HepG2 (cell line): ENCODE measurements around the gene ADAMTS13. TPM values are rescaled to one million over a fixed set of nuclear protein-coding genes. Genes with fewer than 3 reads are reported as not detected.
A peak's percentile ranks its signal among the peaks of the same experiment; 100 is the strongest.

Experiments used
- ATAC-seq: fragments of 200-7000 bp; cut with Tn5 transposase; 3 replicates; pipeline ENCODE4 v1.9.1; 2020; ENCODE audit warnings: mild to moderate bottlenecking, moderate library complexity
- BruUV-seq: library from RNA; stranded (reverse); fragments of 400-500 nt; replicated peaks from 2 replicates; lab custom pipeline; 2021; lab: Mats Ljungman, UMichigan
- CTCF ChIA-PET: fragments of 300-600 bp; formaldehyde crosslinking; extraction: SDS; loops from one replicate; lab custom pipeline; 2021; ENCODE audit warnings: low total read pairs, inconsistent platforms, low intra/inter-chr PET ratio; lab: Yijun Ruan, JAX
- POLR2A ChIA-PET: fragments of 350-600 bp; sonication (Branson Sonifier 250); formaldehyde crosslinking; loops from one replicate; lab custom pipeline; 2020; ENCODE audit warnings: antibody characterized with exemption, inconsistent platforms; lab: Yijun Ruan, JAX
- DNase-seq: peaks from one replicate; pipeline ENCODE4 v3.0.0-alpha.2; 2015; ENCODE audit warnings: low spot score
- FAIRE-seq: peaks from 3 replicates; lab custom pipeline; 2011; peaks lifted over from hg19 to GRCh38; lab: Jason Lieb, UNC
- H2AFZ ChIP-seq: one replicate; pipeline ENCODE4 v1.6.1; 2011; ENCODE audit warnings: low read length, inconsistent platforms
- H3K27ac ChIP-seq: fragments of 300-600 bp; 3 replicates; pipeline ENCODE4 v1.8.0; 2011; ENCODE audit warnings: mixed run types, mild to moderate bottlenecking, mixed read lengths, low read length, inconsistent platforms; ENCODE audit not compliant: insufficient read depth; ENCODE audit errors: extremely low read length
- H3K27me3 ChIP-seq, 2 experiments: fragments of 200-600 bp in 1 of 2; 2 replicates in 1 of 2; 3 replicates in 1 of 2; pipeline versions ENCODE4 v1.6.0 to v1.8.0; 2011; ENCODE audit warnings: low read length in 2 of 2, mild to moderate bottlenecking in 2 of 2, moderate library complexity in 2 of 2, inconsistent platforms in 1 of 2; ENCODE audit not compliant: insufficient read depth in 2 of 2, control insufficient read depth in 1 of 2
- H3K36me3 ChIP-seq, 2 experiments: fragments of 200-600 bp in 1 of 2; replicated peaks in 1 of 2; 2 replicates in 1 of 2; 3 replicates in 1 of 2; pipeline versions ENCODE4 v1.5.1 to v1.8.0; 2011; ENCODE audit warnings: low read length in 2 of 2, inconsistent platforms in 1 of 2; ENCODE audit not compliant: insufficient read depth in 2 of 2, control insufficient read depth in 1 of 2
- H3K4me1 ChIP-seq: 2 replicates; pipeline ENCODE4 v1.5.1; 2012; ENCODE audit warnings: low read length, inconsistent platforms; ENCODE audit not compliant: insufficient read depth
- H3K4me2 ChIP-seq: 2 replicates; pipeline ENCODE4 v1.6.0; 2011; ENCODE audit warnings: low read depth, low read length, inconsistent platforms
- H3K4me3 ChIP-seq, 3 experiments: fragments of 200-600 bp in 1 of 3; sonication (generic), shearing (Covaris generic) in 1 of 3; replicated peaks in 1 of 3; 2 replicates each; pipeline ENCODE4 v1.5.1; 2011 to 2016; ENCODE audit warnings: low read length in 3 of 3, inconsistent platforms in 2 of 3, low read depth in 2 of 3, mild to moderate bottlenecking in 2 of 3, control low read depth in 1 of 3, mixed read lengths in 1 of 3; ENCODE audit not compliant: insufficient read depth in 1 of 3
- H3K79me2 ChIP-seq: one replicate; pipeline ENCODE4 v1.6.1; 2011; ENCODE audit warnings: low read length, inconsistent platforms; ENCODE audit not compliant: insufficient read depth
- H3K9ac ChIP-seq: 2 replicates; pipeline ENCODE4 v1.6.0; 2011; ENCODE audit warnings: mild to moderate bottlenecking, low read depth, low read length, inconsistent platforms; ENCODE audit not compliant: insufficient read depth
- H3K9me3 ChIP-seq: 2 replicates; pipeline ENCODE4 v1.5.1; 2012; ENCODE audit warnings: mild to moderate bottlenecking, low read length
- H4K20me1 ChIP-seq: 2 replicates; pipeline ENCODE4 v1.6.0; 2011; ENCODE audit warnings: inconsistent platforms, mild to moderate bottlenecking, low read length, moderate library complexity; ENCODE audit not compliant: insufficient read depth
- CENPT ChIP-seq: sonication (generic); formaldehyde crosslinking; IDR thresholded peaks from 2 replicates; pipeline ENCODE4 v1.8.0; 2022; ENCODE audit warnings: low read depth, mild to moderate bottlenecking, moderate library complexity, missing genetic modification reagents
- GABPA ChIP-seq, 2 experiments: IDR thresholded peaks; 2 replicates each; pipeline ENCODE4 v1.6.1; 2011 to 2016; ENCODE audit warnings: low read depth in 2 of 2, low read length in 1 of 2, missing biosample characterization in 1 of 2, missing genetic modification characterization in 1 of 2
- MBNL3 ChIP-seq: fragments of 250-450 bp; sonication (Bioruptor Pico); conservative IDR thresholded peaks from 2 replicates; pipeline ENCODE4 v1.8.0; 2022; ENCODE audit warnings: mild to moderate bottlenecking, inconsistent platforms
- SOX5 ChIP-seq: IDR thresholded peaks from 2 replicates; pipeline ENCODE4 v1.6.1; 2016; ENCODE audit warnings: borderline replicate concordance
- SP1 ChIP-seq, 2 experiments: fragments of 450-650 bp in 1 of 2; sonication (generic) in 1 of 2; formaldehyde crosslinking in 1 of 2; IDR thresholded peaks; 2 replicates each; pipeline versions ENCODE4 v1.4.0 to v1.6.1; 2016 to 2020; ENCODE audit warnings: missing genetic modification reagents in 1 of 2
- WGBS: methylation state at CpG from one replicate; pipeline ENCODE4 v1.1.6; 2017; ENCODE audit warnings: low lambda C conversion rate; 5-methylcytosine and 5-hydroxymethylcytosine counted together
- in situ Hi-C: cut with HindIII; loops from 2 replicates; pipeline ENCODE4 v1.10.0; 2017; ENCODE audit warnings: low pct_unique_long_range_greater_than_20kb; ENCODE audit not compliant: extremely low pct_ligation_motif_present
- intact Hi-C: fragments of 100-400 bp; cut with micrococcal nuclease; formaldehyde crosslinking; loops from one replicate; pipeline ENCODE4 v1.10.0; 2022; ENCODE audit not compliant: unreplicated experiment
- polyA plus RNA-seq, 8 experiments: library from polyadenylated mRNA; depleted of rRNA in 3 of 8; stranded (reverse) in 7 of 8; unstranded in 1 of 8; fragments of >200 nt; fragmentation: Illumina TruSeq in 4 of 8; extraction: Trizol in 4 of 8; gene quantifications; 2 replicates each; pipeline versions ENCODE4 v1.2.1 to v1.2.3, GENCODE V29; 2011 to 2016; ENCODE audit warnings: low read depth in 4 of 8, missing spikeins in 1 of 8, mixed read lengths in 1 of 8; ENCODE audit not compliant: insufficient read depth in 1 of 8
- total RNA-seq, 5 experiments: library from RNA; depleted of rRNA; stranded (reverse); fragments of >200 nt; fragmentation: Illumina TruSeq; extraction: Trizol; gene quantifications; 2 replicates each; pipeline ENCODE4 v1.2.3, GENCODE V29; 2016; ENCODE audit warnings: low read depth in 1 of 5
- TF ChIP-seq, protein P1 (sequence below), 2 experiments: sonication (generic) in 1 of 2; formaldehyde crosslinking in 1 of 2; IDR thresholded peaks; 2 replicates each; pipeline versions ENCODE4 v1.5.1 to v1.6.1; 2011 to 2020; ENCODE audit warnings: borderline replicate concordance in 1 of 2, low read depth in 1 of 2, low read length in 1 of 2, mild to moderate bottlenecking in 1 of 2, missing genetic modification reagents in 1 of 2, moderate library complexity in 1 of 2
- TF ChIP-seq, protein P2 (sequence below): sonication (generic); formaldehyde crosslinking; IDR thresholded peaks from 2 replicates; pipeline ENCODE4 v1.4.0; 2020; ENCODE audit warnings: missing genetic modification reagents, mild to moderate bottlenecking, borderline replicate concordance
- TF ChIP-seq, protein P3 (sequence below): sonication (generic); formaldehyde crosslinking; IDR thresholded peaks from 2 replicates; pipeline ENCODE4 v1.4.0; 2020; ENCODE audit warnings: missing genetic modification reagents, borderline replicate concordance
- TF ChIP-seq, protein P4 (sequence below): sonication (generic); formaldehyde crosslinking; IDR thresholded peaks from 2 replicates; pipeline ENCODE4 v1.5.1; 2020; ENCODE audit warnings: missing genetic modification reagents, mild to moderate bottlenecking, borderline replicate concordance
- TF ChIP-seq, protein P5 (sequence below): sonication (generic); formaldehyde crosslinking; IDR thresholded peaks from 2 replicates; pipeline ENCODE4 v1.5.1; 2020; ENCODE audit warnings: mild to moderate bottlenecking, moderate library complexity, missing genetic modification reagents

Gene ADAMTS13
- total and polyA plus RNA-seq, 2 of the 13 experiments (the other 11 are each of a cell fraction or from before 2014, with no cell fraction given), result 0.91 to 4.5 TPM

DNA sequence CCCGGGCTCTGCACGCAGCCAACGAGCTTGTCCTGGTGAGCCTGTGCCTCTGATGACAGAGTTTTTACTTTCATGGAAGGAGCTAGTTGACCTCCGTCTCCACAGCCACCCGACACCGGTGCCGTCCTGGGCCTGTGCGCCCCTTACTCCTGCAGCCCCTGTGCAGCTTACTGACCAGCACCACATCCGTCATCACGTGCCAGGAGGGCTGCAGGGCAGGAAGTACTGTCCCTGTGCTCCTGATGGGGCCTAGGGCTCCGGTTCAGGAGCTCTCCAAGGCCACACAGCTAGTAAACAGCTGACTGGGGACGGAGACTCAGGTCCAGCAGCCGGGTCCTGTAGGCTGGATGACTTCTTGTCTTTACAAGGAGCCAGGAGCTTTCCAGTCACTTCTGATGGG, 35.8 kb upstream of the ADAMTS13 start:
- H3K27ac ChIP-seq, result peak overlapping the region; percentile 7
- in situ Hi-C loops, result no loop called here
- BruUV-seq, result no TSS peak
- peak overlapping the region in 1 of 3 experiments; percentile 26; a peak in 1 of 6 replicates for H3K4me3 ChIP-seq
- no peak overlapping the region for H3K9ac ChIP-seq
- ChIA-PET POLR2A (interaction anchor here (0.8 to 3.7 kb wide), 7 partner anchors 8 to 73 kb away, joined by 3 to 18 read pairs (median 5); partner anchors contain the start of genes CACFD1, MED22, RPL7A and STKLD1), CTCF (no interaction called here)
- FAIRE-seq, result no peak
- H3K9me3 ChIP-seq, result peaks cover 10% of the 10 kb centered on the region; the same call in 1 of the 2 replicates
- no peaks in the 10 kb centered on the region for H3K79me2 ChIP-seq
- no peak overlapping the region for H2AFZ ChIP-seq
- no peaks in the 10 kb centered on the region for H3K36me3 ChIP-seq
- peak overlapping the region; percentile 62 for H3K4me2 ChIP-seq
- DNase-seq, result peak; percentile 43
- ATAC-seq, result peak; percentile 67
- intact Hi-C loops, result no loop called here
- WGBS, result 4% methylated on average over 3 of the region's 13 CpGs
- no peaks in the 10 kb centered on the region for H4K20me1 ChIP-seq
- peaks cover 75% of the 10 kb centered on the region for H3K4me1 ChIP-seq
- H3K27me3 ChIP-seq, result no peaks in the 10 kb centered on the region
- TF ChIP-seq, protein P1, sequence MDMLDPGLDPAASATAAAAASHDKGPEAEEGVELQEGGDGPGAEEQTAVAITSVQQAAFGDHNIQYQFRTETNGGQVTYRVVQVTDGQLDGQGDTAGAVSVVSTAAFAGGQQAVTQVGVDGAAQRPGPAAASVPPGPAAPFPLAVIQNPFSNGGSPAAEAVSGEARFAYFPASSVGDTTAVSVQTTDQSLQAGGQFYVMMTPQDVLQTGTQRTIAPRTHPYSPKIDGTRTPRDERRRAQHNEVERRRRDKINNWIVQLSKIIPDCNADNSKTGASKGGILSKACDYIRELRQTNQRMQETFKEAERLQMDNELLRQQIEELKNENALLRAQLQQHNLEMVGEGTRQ (IDR thresholded peaks at IDR 0.05; ENCODE audit: low read depth, low read length), result 0 out of 2 replicates have a peak, but pooled peaks have one; percentile 11
- TF ChIP-seq, protein P1 (CRISPR knock-in tag; IDR thresholded peaks at IDR 0.05; ENCODE audit: borderline replicate concordance), result peak; percentile 64; the same call in 1 of the 2 replicates
- TF ChIP-seq, protein P2, sequence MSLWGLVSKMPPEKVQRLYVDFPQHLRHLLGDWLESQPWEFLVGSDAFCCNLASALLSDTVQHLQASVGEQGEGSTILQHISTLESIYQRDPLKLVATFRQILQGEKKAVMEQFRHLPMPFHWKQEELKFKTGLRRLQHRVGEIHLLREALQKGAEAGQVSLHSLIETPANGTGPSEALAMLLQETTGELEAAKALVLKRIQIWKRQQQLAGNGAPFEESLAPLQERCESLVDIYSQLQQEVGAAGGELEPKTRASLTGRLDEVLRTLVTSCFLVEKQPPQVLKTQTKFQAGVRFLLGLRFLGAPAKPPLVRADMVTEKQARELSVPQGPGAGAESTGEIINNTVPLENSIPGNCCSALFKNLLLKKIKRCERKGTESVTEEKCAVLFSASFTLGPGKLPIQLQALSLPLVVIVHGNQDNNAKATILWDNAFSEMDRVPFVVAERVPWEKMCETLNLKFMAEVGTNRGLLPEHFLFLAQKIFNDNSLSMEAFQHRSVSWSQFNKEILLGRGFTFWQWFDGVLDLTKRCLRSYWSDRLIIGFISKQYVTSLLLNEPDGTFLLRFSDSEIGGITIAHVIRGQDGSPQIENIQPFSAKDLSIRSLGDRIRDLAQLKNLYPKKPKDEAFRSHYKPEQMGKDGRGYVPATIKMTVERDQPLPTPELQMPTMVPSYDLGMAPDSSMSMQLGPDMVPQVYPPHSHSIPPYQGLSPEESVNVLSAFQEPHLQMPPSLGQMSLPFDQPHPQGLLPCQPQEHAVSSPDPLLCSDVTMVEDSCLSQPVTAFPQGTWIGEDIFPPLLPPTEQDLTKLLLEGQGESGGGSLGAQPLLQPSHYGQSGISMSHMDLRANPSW (CRISPR knock-in tag), result no peak
- no peak for TF ChIP-seq CENPT (CRISPR knock-in tag)
- no peak for TF ChIP-seq SP1 (IDR thresholded peaks at IDR 0.05)
- no peak for TF ChIP-seq SP1 (CRISPR knock-in tag; IDR thresholded peaks at IDR 0.05)
- TF ChIP-seq, protein P3, sequence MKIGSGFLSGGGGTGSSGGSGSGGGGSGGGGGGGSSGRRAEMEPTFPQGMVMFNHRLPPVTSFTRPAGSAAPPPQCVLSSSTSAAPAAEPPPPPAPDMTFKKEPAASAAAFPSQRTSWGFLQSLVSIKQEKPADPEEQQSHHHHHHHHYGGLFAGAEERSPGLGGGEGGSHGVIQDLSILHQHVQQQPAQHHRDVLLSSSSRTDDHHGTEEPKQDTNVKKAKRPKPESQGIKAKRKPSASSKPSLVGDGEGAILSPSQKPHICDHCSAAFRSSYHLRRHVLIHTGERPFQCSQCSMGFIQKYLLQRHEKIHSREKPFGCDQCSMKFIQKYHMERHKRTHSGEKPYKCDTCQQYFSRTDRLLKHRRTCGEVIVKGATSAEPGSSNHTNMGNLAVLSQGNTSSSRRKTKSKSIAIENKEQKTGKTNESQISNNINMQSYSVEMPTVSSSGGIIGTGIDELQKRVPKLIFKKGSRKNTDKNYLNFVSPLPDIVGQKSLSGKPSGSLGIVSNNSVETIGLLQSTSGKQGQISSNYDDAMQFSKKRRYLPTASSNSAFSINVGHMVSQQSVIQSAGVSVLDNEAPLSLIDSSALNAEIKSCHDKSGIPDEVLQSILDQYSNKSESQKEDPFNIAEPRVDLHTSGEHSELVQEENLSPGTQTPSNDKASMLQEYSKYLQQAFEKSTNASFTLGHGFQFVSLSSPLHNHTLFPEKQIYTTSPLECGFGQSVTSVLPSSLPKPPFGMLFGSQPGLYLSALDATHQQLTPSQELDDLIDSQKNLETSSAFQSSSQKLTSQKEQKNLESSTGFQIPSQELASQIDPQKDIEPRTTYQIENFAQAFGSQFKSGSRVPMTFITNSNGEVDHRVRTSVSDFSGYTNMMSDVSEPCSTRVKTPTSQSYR (CRISPR knock-in tag), result no peak
- TF ChIP-seq, protein P4, sequence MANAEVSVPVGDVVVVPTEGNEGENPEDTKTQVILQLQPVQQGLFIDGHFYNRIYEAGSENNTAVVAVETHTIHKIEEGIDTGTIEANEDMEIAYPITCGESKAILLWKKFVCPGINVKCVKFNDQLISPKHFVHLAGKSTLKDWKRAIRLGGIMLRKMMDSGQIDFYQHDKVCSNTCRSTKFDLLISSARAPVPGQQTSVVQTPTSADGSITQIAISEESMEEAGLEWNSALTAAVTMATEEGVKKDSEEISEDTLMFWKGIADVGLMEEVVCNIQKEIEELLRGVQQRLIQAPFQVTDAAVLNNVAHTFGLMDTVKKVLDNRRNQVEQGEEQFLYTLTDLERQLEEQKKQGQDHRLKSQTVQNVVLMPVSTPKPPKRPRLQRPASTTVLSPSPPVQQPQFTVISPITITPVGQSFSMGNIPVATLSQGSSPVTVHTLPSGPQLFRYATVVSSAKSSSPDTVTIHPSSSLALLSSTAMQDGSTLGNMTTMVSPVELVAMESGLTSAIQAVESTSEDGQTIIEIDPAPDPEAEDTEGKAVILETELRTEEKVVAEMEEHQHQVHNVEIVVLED, result no peak; the same call in 1 of the 2 replicates
- TF ChIP-seq, protein P5, sequence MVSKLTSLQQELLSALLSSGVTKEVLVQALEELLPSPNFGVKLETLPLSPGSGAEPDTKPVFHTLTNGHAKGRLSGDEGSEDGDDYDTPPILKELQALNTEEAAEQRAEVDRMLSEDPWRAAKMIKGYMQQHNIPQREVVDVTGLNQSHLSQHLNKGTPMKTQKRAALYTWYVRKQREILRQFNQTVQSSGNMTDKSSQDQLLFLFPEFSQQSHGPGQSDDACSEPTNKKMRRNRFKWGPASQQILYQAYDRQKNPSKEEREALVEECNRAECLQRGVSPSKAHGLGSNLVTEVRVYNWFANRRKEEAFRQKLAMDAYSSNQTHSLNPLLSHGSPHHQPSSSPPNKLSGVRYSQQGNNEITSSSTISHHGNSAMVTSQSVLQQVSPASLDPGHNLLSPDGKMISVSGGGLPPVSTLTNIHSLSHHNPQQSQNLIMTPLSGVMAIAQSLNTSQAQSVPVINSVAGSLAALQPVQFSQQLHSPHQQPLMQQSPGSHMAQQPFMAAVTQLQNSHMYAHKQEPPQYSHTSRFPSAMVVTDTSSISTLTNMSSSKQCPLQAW, result peak; percentile 75
- TF ChIP-seq MBNL3, result no peak
- TF ChIP-seq SOX5, result peak; percentile 61; the same call in 1 of the 2 replicates
- TF ChIP-seq GABPA (IDR thresholded peaks at IDR 0.05; ENCODE audit: low read depth, low read length), result no peak
- TF ChIP-seq GABPA (CRISPR knock-in tag; IDR thresholded peaks at IDR 0.05; ENCODE audit: low read depth), result peak; percentile 71
